GM18505 (cell line): ENCODE results near the gene YOD1.

Source experiments
- ATAC-seq: cut with Tn5 transposase; IDR thresholded peaks from one replicate; pipeline ENCODE4 v1.9.1; 2021; ENCODE audit not compliant: unreplicated experiment
- POLR2A ChIP-seq: IDR thresholded peaks from 4 replicates; pipeline ENCODE4 v1.6.1; 2011; ENCODE audit warnings: borderline replicate concordance; ENCODE audit not compliant: insufficient read depth, insufficient read length; ENCODE audit errors: extremely low read depth

The YOD1 gene

GRCh38 chr1:207051191-207051943, at the start of gene YOD1:
TSS of gene YOD1 (minus strand) at chr1:207051208. CDS start at chr1:207051030, 178 bp downstream.
- no peak for ATAC-seq
- no peak for TF ChIP-seq POLR2A

- TF ChIP-seq POLR2A: no peak
- peak; percentile 71 for ATAC-seq
Observed at GRCh38 chr1:207097871-207098324, 46.9 kb upstream of the YOD1 start.

DNA sequence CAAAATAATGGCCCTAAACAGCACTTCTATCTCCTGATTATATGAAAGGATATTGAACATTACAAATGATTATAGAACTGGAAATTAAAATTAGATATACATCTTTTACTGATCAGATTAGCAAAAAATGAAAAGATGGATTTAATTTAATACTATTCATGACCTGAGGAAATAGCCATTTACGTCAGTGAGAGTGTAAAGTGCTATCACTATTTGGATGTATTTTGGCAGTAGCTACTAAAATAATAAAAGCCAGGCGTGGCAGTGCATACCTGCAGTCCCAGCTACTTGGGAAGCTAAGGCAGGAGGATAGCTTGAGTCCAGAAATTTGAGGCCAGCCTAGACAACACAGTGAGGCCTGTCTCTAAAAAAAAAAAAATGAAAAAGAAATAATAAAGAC, 42.9 kb upstream of the YOD1 start:
- no peak for ATAC-seq
- TF ChIP-seq POLR2A: no peak

GRCh38 chr1:207091200-207091908, 40.3 kb upstream of the YOD1 start:
- no peak for TF ChIP-seq POLR2A
- no peak for ATAC-seq

GRCh38 chr1:207089627-207090355, 38.8 kb upstream of the YOD1 start:
- no peak for TF ChIP-seq POLR2A
- no peak for ATAC-seq

DNA sequence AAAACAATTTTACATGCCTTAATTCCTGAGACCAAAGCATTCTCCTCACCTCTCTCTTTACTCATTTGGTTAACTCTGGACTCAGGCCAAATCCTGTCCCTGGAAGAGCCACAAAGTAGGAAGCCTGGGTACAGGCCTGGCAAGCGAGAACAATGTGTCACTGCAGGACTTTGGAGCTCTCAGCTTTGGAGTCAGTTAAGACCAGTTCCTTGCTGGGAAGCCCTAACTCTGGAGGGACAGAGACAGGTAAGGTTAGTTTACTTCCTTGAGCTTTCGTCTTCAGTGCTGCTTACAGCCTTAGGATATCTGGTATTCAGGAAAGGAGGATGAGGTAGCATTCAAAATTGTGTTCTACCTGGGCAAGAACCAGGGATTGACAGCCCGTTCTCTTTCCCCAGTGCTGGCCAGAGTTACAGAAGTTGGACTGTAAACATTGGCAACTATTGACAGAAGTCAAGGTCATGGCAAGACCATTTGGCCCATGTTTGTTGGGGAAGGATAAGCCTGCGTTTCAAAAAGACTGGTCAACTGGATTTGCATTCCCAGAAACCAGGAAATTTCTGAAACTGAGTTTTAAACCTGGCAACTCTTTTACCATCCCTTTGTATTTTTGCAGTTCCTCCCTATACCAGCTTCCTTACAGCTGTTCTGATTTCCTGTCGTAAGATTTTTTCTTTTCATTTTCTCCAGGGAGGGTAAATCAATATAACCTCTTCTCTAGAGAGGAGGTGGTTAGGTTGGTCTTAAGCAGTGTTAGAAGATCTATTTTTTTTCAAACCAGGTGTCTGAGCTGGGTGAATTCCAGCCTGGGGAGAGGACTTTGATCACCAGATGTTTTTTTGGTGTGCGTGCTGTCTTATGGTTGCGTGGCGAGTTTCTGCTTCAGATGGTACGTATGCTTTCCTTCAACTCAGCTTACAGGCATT, 38.0 kb upstream of the YOD1 start, which contains the start of gene C4BPB:
Gene C4BPB, plus strand, starts transcription at position 160 of the 926 bp plus-strand sequence. Its CDS starts 672 bp downstream, at position 832.
- ATAC-seq: no peak
- no peak for TF ChIP-seq POLR2A

DNA sequence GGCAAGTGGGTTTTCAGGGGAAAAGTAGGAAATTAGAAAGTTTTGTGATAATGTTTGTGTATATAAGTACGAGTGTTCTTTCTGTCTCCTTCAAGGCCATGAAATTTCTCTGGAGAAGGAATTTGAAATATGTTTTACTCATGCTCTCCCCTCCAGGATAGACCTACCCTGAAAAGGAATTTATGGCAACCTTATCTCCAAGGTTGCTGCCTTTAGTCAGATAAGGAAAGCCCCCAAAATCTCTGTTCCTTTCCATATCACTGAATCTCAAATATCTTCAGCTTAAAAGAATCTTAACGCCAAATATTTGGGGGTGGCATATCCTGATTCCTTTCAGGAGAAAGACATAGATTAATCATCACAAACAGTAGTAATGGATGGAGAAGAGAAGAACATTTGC, 37.2 kb upstream of the YOD1 start:
- ATAC-seq: no peak
- TF ChIP-seq POLR2A: no peak

DNA sequence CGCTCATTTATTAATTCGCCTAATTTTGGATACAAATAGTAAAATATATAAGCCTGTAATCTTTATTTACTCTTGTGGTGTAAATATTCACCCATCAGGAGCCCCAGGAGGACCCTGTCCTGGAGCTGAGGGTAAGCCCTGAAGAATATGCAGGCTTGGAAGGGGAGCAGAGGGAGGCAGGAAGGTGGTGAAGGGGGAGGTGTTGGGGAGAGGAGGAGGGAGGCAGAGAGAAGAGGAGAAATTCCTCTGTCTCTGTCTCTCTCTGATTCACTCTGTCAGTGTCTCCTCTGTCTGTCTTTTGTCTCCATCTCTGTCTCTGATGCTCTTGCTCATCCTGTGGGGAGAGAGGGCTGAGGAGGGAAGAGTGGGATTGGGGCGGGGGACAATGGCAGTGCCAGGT, 34.9 kb upstream of the YOD1 start:
- ATAC-seq: no peak
- TF ChIP-seq POLR2A: no peak

DNA sequence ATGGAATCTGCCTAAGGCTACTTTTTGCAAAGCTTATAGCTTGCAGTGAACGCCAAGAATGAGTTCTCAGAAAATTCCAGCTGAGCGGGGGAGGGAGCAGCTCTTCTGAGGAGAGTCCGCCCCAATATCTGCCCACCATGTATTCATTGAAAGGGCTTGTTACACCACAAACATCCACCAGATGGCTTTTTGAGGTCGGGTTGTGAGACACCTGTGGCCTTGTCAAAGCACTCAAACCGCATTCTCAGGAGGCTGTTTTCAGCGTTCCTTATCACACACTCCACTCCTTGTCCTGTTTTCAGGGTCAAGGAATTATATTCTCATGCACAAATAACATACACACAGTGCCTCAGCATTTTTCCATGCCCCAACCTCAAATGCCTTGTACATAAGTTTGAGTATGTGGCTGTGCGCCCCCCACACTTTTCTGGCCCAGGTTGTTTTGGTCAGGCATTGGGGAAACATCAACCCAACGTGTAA, 33.7 kb upstream of the YOD1 start:
- no peak for TF ChIP-seq POLR2A
- no peak for ATAC-seq

- ATAC-seq: no peak
- TF ChIP-seq POLR2A: no peak
Observed at GRCh38 chr1:207084232-207084631, 33.2 kb upstream of the YOD1 start.

- no peak for TF ChIP-seq POLR2A
- no peak for ATAC-seq
Observed at GRCh38 chr1:207081806-207082205, 30.8 kb upstream of the YOD1 start.

- no peak for TF ChIP-seq POLR2A
- ATAC-seq: no peak
Observed at GRCh38 chr1:207081088-207081487, 30.1 kb upstream of the YOD1 start.
